HG03460 (cell line): ENCODE measurements around the gene ZNF638.

Experiments
- ATAC-seq: cut with Tn5 transposase; IDR thresholded peaks from one replicate; pipeline ENCODE4 v1.9.1; 2021; ENCODE audit not compliant: unreplicated experiment

ZNF638 gene

GRCh38 chr2:71469403-71470398 is 138.1 kb downstream of the ZNF638 start:
- no peak for ATAC-seq

GRCh38 chr2:71471276-71471675 is 139.7 kb downstream of the ZNF638 start:
- no peak for ATAC-seq

- ATAC-seq, result no peak
These were observed 140.4 kb downstream of the ZNF638 start for GRCh38 chr2:71472019-71472418.

GRCh38 chr2:71473346-71474031 is 141.9 kb downstream of the ZNF638 start:
- ATAC-seq, result no peak

GRCh38 chr2:71474116-71474743 is 142.6 kb downstream of the ZNF638 start:
- ATAC-seq, result no peak

GRCh38 chr2:71474744-71475397 is 143.3 kb downstream of the ZNF638 start:
- no peak for ATAC-seq

- ATAC-seq, result no peak
These were observed 144.9 kb downstream of the ZNF638 start for GRCh38 chr2:71476495-71476894.

GRCh38 chr2:71477231-71477691 is 145.7 kb downstream of the ZNF638 start:
- no peak for ATAC-seq

GRCh38 chr2:71478806-71479205 is 147.2 kb downstream of the ZNF638 start:
- ATAC-seq, result no peak

GRCh38 chr2:71479261-71479660 is 147.7 kb downstream of the ZNF638 start:
- ATAC-seq, result no peak

- no peak for ATAC-seq
These were observed 149.5 kb downstream of the ZNF638 start for GRCh38 chr2:71481111-71481510.

- ATAC-seq, result no peak
These were observed 150.5 kb downstream of the ZNF638 start for GRCh38 chr2:71482055-71482454.

- no peak for ATAC-seq
These were observed 151.7 kb downstream of the ZNF638 start for GRCh38 chr2:71483246-71483645.

- no peak for ATAC-seq
These were observed 152.8 kb downstream of the ZNF638 start for GRCh38 chr2:71484354-71484753.
